CD4-positive, CD25-positive, alpha-beta regulatory T cell (primary cell): ENCODE results near the gene FAM234A. TPM values are rescaled to one million over a fixed set of nuclear protein-coding genes. Genes with fewer than 3 reads are reported as not detected.

Experiments
- ATAC-seq, 2 donors: fragments of 150-1000 bp; cut with Tn5 transposase; one replicate each; pipeline ENCODE4 v1.10.0; 2021; ENCODE audit warnings: low read depth in 2 of 2, moderate number of reproducible peaks in 2 of 2, moderate library complexity in 1 of 2
- DNase-seq, 3 donors: peaks; one replicate each; pipeline versions ENCODE4 v3.0.0 to v3.0.0-alpha.2; 2012 to 2022; ENCODE audit warnings: mixed read lengths in 1 of 3
- H3K27ac ChIP-seq: one replicate; pipeline ENCODE4 v1.7.0; 2013; ENCODE audit warnings: mild to moderate bottlenecking, low read length; ENCODE audit not compliant: insufficient read depth, poor library complexity, severe bottlenecking
- H3K27me3 ChIP-seq: one replicate; pipeline ENCODE4 v1.7.0; 2013; ENCODE audit warnings: low read length; ENCODE audit not compliant: control insufficient read depth, insufficient read depth
- H3K36me3 ChIP-seq: one replicate; pipeline ENCODE4 v1.7.0; 2013; ENCODE audit warnings: mild to moderate bottlenecking, low read length, moderate library complexity; ENCODE audit not compliant: control insufficient read depth, insufficient read depth
- H3K4me1 ChIP-seq: 2 replicates; pipeline ENCODE4 v1.7.0; 2013; ENCODE audit warnings: mild to moderate bottlenecking, low read length; ENCODE audit not compliant: insufficient read depth, control insufficient read depth, poor library complexity, severe bottlenecking
- H3K4me3 ChIP-seq: one replicate; pipeline ENCODE4 v1.7.0; 2013; ENCODE audit warnings: low read depth, mild to moderate bottlenecking, low read length, moderate library complexity
- H3K9me3 ChIP-seq, 2 experiments: 1 replicate in 1 of 2; 2 replicates in 1 of 2; pipeline ENCODE4 v1.7.0; 2013; ENCODE audit warnings: low read length in 2 of 2, mild to moderate bottlenecking in 1 of 2, moderate library complexity in 1 of 2; ENCODE audit not compliant: control insufficient read depth in 2 of 2
- H3K27ac Mint-ChIP-seq, 3 donors: one replicate each; pipeline ENCODE4 v1.8.0; 2020 to 2022; ENCODE audit warnings: mild to moderate bottlenecking in 3 of 3, mixed read lengths in 3 of 3, moderate library complexity in 2 of 3
- H3K27me3 Mint-ChIP-seq: one replicate; pipeline ENCODE4 v1.8.0; 2022; ENCODE audit warnings: mild to moderate bottlenecking, mixed read lengths
- H3K36me3 Mint-ChIP-seq: one replicate; pipeline ENCODE4 v1.8.0; 2020; ENCODE audit warnings: mixed read lengths
- H3K4me1 Mint-ChIP-seq, 4 donors: one replicate each; pipeline ENCODE4 v1.8.0; 2020 to 2022; ENCODE audit warnings: mixed read lengths in 4 of 4, mild to moderate bottlenecking in 1 of 4
- H3K4me3 Mint-ChIP-seq, 4 donors: one replicate each; pipeline ENCODE4 v1.8.0; 2020 to 2022; ENCODE audit warnings: mild to moderate bottlenecking in 4 of 4, mixed read lengths in 4 of 4, moderate library complexity in 3 of 4
- H3K9me3 Mint-ChIP-seq, 7 donors: one replicate each; pipeline ENCODE4 v1.8.0; 2020 to 2022; ENCODE audit warnings: mixed read lengths in 7 of 7, mild to moderate bottlenecking in 3 of 7, moderate library complexity in 2 of 7
- polyA plus RNA-seq, 4 donors: library from polyadenylated mRNA; unstranded; fragments of 300-500 nt; fragmentation: Illumina TruSeq; gene quantifications; one replicate each; pipeline ENCODE4 v1.2.3, GENCODE V29; 2021
- total RNA-seq: library from RNA; stranded (reverse); gene quantifications from one replicate; pipeline ENCODE4 v1.2.3, GENCODE V29; 2022

The FAM234A gene
- total and polyA plus RNA-seq, 5 donors from 2014 or later: 15.3 to 26.5 (median 22.1) TPM

DNA sequence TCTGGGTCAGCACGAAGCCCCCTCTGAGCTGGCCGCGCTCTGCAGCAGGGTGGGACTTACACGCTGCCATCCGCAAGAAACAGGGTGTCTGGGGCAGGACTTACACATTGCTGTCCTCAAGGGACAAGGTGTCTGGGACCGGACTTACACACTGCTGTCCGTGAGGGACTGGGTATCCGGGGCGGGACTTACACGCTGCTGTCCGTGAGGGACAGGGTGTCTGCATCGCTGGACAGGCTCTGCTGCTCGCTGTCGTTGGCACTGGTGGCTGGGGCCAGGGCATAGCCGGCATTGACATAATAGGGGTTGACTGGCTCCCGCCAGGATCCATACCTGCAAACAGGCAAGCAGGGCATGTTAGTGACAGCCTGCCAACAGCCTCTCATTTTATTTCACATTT lies 79.7 kb downstream of the FAM234A start:
- H3K4me3 Mint-ChIP-seq: no peak overlapping the region
- Histone ChIP-seq H3K27me3 (no peaks in the 10 kb centered on the region), H3K27ac (no peak overlapping the region), H3K36me3 (peaks cover 46% of the 10 kb centered on the region), H3K9me3 (no peaks in the 10 kb centered on the region), H3K4me1 (peaks cover 14% of the 10 kb centered on the region), H3K4me3 (no peak overlapping the region)
- H3K27me3 Mint-ChIP-seq: no peaks in the 10 kb centered on the region
- no peaks in the 10 kb centered on the region for H3K9me3 Mint-ChIP-seq
- peaks cover 4% of the 10 kb centered on the region for H3K36me3 Mint-ChIP-seq
- no peak for DNase-seq
- no peak for ATAC-seq
- peak overlapping the region in 1 of 3 donors; percentile 71 for H3K27ac Mint-ChIP-seq
- H3K4me1 Mint-ChIP-seq: peaks cover 6 to 32% (median 9%) of the 10 kb centered on the region in 4 donors

DNA sequence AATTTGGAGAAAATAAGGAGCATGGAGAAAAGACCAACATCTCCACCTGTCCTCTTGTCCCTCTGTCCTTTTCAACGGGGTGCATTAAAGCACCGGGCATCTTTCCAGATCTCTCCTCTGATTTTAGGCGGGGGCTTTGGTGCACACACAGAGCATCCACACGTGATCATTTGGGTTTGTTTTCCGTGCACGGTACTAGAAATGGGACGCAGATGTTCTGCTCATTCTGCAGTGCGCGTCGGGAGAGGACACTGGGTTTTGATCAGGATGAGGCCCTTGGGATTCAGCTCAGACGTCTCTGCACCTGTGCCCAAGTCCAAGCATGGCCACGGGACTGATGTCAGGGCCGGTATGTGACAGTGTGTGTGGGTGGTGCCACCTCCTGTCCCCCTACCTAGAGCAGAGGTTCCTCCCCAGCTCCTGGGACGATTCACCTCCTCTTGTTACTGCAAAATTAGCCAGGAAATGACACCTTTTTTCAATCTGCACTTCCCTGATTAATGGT lies 80.2 kb downstream of the FAM234A start:
- Mint-ChIP-seq H3K9me3 (no peaks in the 10 kb centered on the region), H3K27ac (no peak overlapping the region), H3K4me1 (peaks cover 6 to 30% (median 11%) of the 10 kb centered on the region in 4 donors), H3K36me3 (peaks cover 7% of the 10 kb centered on the region), H3K27me3 (no peaks in the 10 kb centered on the region), H3K4me3 (no peak overlapping the region)
- peaks cover 45% of the 10 kb centered on the region for H3K36me3 ChIP-seq
- no peak overlapping the region for H3K27ac ChIP-seq
- H3K27me3 ChIP-seq: no peaks in the 10 kb centered on the region
- no peak overlapping the region for H3K4me3 ChIP-seq
- no peaks in the 10 kb centered on the region for H3K9me3 ChIP-seq
- no peak for DNase-seq
- H3K4me1 ChIP-seq: peaks cover 10% of the 10 kb centered on the region
- no peak for ATAC-seq

Other genes starting within 250 kb of the FAM234A start
- 12.7 TPM for gene POLR3K, start 181.2 kb upstream of the FAM234A start, total RNA-seq
- 10 to 100 TPM; 37.5 to 50.4 (median 48.6) TPM for gene POLR3K, start 181.2 kb upstream of the FAM234A start, polyA plus RNA-seq
- gene SNRNP25, start 181.0 kb upstream of the FAM234A start, total RNA-seq: 9.4 TPM
- 10 to 100 TPM; 16.6 to 29.1 (median 21.2) TPM for gene SNRNP25, start 181.0 kb upstream of the FAM234A start, polyA plus RNA-seq
- 0.67 TPM for gene RHBDF1, start 162.2 kb upstream of the FAM234A start, total RNA-seq
- gene RHBDF1, start 162.2 kb upstream of the FAM234A start, polyA plus RNA-seq: not detected
- gene MPG, start 156.6 kb upstream of the FAM234A start, total RNA-seq: 29.2 TPM
- gene MPG, start 156.6 kb upstream of the FAM234A start, polyA plus RNA-seq: 10 to 100 TPM; 62.2 to 82.7 (median 81.8) TPM
- gene NPRL3, start 96.1 kb upstream of the FAM234A start, total RNA-seq: 23.1 TPM
- gene NPRL3, start 96.1 kb upstream of the FAM234A start, polyA plus RNA-seq: 1 to 10 TPM; 6.5 to 9.2 (median 8.2) TPM
- not detected for gene HBZ, start 82.2 kb upstream of the FAM234A start, total RNA-seq
- not detected for gene HBZ, start 82.2 kb upstream of the FAM234A start, polyA plus RNA-seq
- not detected for gene HBM, start 68.8 kb upstream of the FAM234A start, total RNA-seq
- gene HBM, start 68.8 kb upstream of the FAM234A start, polyA plus RNA-seq: not detected
- 0.86 TPM for gene HBA2, start 61.9 kb upstream of the FAM234A start, total RNA-seq
- gene HBA2, start 61.9 kb upstream of the FAM234A start, polyA plus RNA-seq: 1 to 10 TPM in 1 of 4 donors, under 1 TPM in 2, not detected in 1; 0.41 to 1.2 (median 0.99) TPM
- not detected for gene HBA1, start 58.1 kb upstream of the FAM234A start, total RNA-seq
- gene HBA1, start 58.1 kb upstream of the FAM234A start, polyA plus RNA-seq: under 1 TPM in 1 of 4 donors, not detected in 3; 0.41 TPM
- gene HBQ1, start 54.4 kb upstream of the FAM234A start, total RNA-seq: not detected
- gene HBQ1, start 54.4 kb upstream of the FAM234A start, polyA plus RNA-seq: not detected
- 152 TPM for gene LUC7L, start 5.4 kb upstream of the FAM234A start, total RNA-seq
- 10 to 100 TPM in 1 of 4 donors, 1 to 10 TPM in 3; 8.9 to 10.9 (median 9.8) TPM for gene LUC7L, start 5.4 kb upstream of the FAM234A start, polyA plus RNA-seq
- gene RGS11, start 41.1 kb downstream of the FAM234A start, total RNA-seq: not detected
- not detected for gene RGS11, start 41.1 kb downstream of the FAM234A start, polyA plus RNA-seq
- not detected for gene ARHGDIG, start 45.8 kb downstream of the FAM234A start, total RNA-seq
- gene ARHGDIG, start 45.8 kb downstream of the FAM234A start, polyA plus RNA-seq: not detected
- gene PDIA2, start 48.3 kb downstream of the FAM234A start, total RNA-seq: not detected
- not detected for gene PDIA2, start 48.3 kb downstream of the FAM234A start, polyA plus RNA-seq
- gene AXIN1, start 117.9 kb downstream of the FAM234A start, total RNA-seq: 45.2 TPM
- 1 to 10 TPM; 1.1 to 2.9 (median 1.4) TPM for gene AXIN1, start 117.9 kb downstream of the FAM234A start, polyA plus RNA-seq
- gene MRPL28, start 135.7 kb downstream of the FAM234A start, total RNA-seq: 37.8 TPM
- 100 to 1,000 TPM in 1 of 4 donors, 10 to 100 TPM in 3; 63.0 to 109 (median 85.2) TPM for gene MRPL28, start 135.7 kb downstream of the FAM234A start, polyA plus RNA-seq
- gene PGAP6, start 147.2 kb downstream of the FAM234A start, total RNA-seq: 71.4 TPM
- gene PGAP6, start 147.2 kb downstream of the FAM234A start, polyA plus RNA-seq: 10 to 100 TPM in 3 of 4 donors, 1 to 10 TPM in 1; 7.8 to 45.3 (median 32.2) TPM
- gene NME4, start 162.4 kb downstream of the FAM234A start, total RNA-seq: 6.7 TPM
- gene NME4, start 162.4 kb downstream of the FAM234A start, polyA plus RNA-seq: 10 to 100 TPM; 16.2 to 29.8 (median 23.1) TPM
- 4.8 TPM for gene DECR2, start 167.1 kb downstream of the FAM234A start, total RNA-seq
- 1 to 10 TPM; 2.2 to 4.5 (median 2.7) TPM for gene DECR2, start 167.1 kb downstream of the FAM234A start, polyA plus RNA-seq
- gene RAB11FIP3, start 190.8 kb downstream of the FAM234A start, total RNA-seq: 34.5 TPM
- gene RAB11FIP3, start 190.8 kb downstream of the FAM234A start, polyA plus RNA-seq: 1 to 10 TPM; 1.0 to 2.8 (median 1.5) TPM